OCI-LY1 (cell line): ENCODE data around the gene DGKG.

Experiments used
- H2AFZ ChIP-seq: fragments of 200-600 bp; sonication (generic), shearing (Covaris generic); 2 replicates; pipeline ENCODE4 v1.6.0; 2014; ENCODE audit warnings: antibody characterized with exemption, mild to moderate bottlenecking, low read length
- H3F3A ChIP-seq: fragments of 200-600 bp; sonication (generic), shearing (Covaris generic); 2 replicates; pipeline ENCODE4 v1.6.0; 2014; ENCODE audit warnings: mild to moderate bottlenecking, antibody characterized with exemption, low read length, moderate library complexity; ENCODE audit not compliant: insufficient read depth
- H3K27ac ChIP-seq: fragments of 200-600 bp; sonication (generic); 2 replicates; pipeline ENCODE4 v1.5.1; 2014; ENCODE audit warnings: low read length, mixed run types, mild to moderate bottlenecking, low read depth; ENCODE audit not compliant: poor library complexity, severe bottlenecking
- H3K27me3 ChIP-seq: fragments of 200-600 bp; sonication (generic); 2 replicates; pipeline ENCODE4 v1.6.0; 2014; ENCODE audit warnings: antibody characterized with exemption, mild to moderate bottlenecking, low read length, moderate library complexity; ENCODE audit not compliant: insufficient read depth
- H3K36me3 ChIP-seq: fragments of 200-600 bp; sonication (generic); 2 replicates; pipeline ENCODE4 v1.6.1; 2014; ENCODE audit warnings: mild to moderate bottlenecking, antibody characterized with exemption, low read length, moderate library complexity, mixed read lengths; ENCODE audit not compliant: insufficient read depth
- H3K4me1 ChIP-seq: fragments of 200-600 bp; sonication (generic); 2 replicates; pipeline ENCODE4 v1.5.1; 2014; ENCODE audit warnings: mild to moderate bottlenecking, low read length, moderate library complexity; ENCODE audit not compliant: insufficient read depth, severe bottlenecking
- H3K4me2 ChIP-seq: fragments of 200-600 bp; sonication (generic), shearing (Covaris generic); 2 replicates; pipeline ENCODE4 v1.6.1; 2014; ENCODE audit warnings: low read length
- H3K4me3 ChIP-seq: fragments of 200-600 bp; sonication (generic); 2 replicates; pipeline ENCODE4 v1.5.1; 2014; ENCODE audit warnings: low read length, low read depth, mild to moderate bottlenecking, mixed read lengths; ENCODE audit not compliant: poor library complexity, severe bottlenecking
- H3K79me2 ChIP-seq: fragments of 200-600 bp; shearing (Covaris generic); 2 replicates; pipeline ENCODE4 v1.6.1; 2016; ENCODE audit warnings: mixed run types, low read length, mixed read lengths; ENCODE audit not compliant: insufficient read depth
- H3K9ac ChIP-seq: fragments of 200-600 bp; sonication (generic), shearing (Covaris generic); 2 replicates; pipeline ENCODE4 v1.6.1; 2014; ENCODE audit warnings: mild to moderate bottlenecking, low read length, mixed read lengths
- H3K9me2 ChIP-seq: fragments of 200-600 bp; sonication (generic), shearing (Covaris generic); 2 replicates; pipeline ENCODE4 v1.6.1; 2014; ENCODE audit warnings: low read depth, mild to moderate bottlenecking, low read length, mixed read lengths
- H3K9me3 ChIP-seq: fragments of 200-600 bp; shearing (Covaris generic); 2 replicates; pipeline ENCODE4 v1.6.1; 2014; ENCODE audit warnings: low read length, mixed read lengths
- H4K20me1 ChIP-seq: fragments of 200-600 bp; sonication (generic), shearing (Covaris generic); 2 replicates; pipeline ENCODE4 v1.6.0; 2016; ENCODE audit warnings: mild to moderate bottlenecking, low read length; ENCODE audit not compliant: insufficient read depth
- EZH2 ChIP-seq: fragments of 200-600 bp; sonication (generic), shearing (Covaris generic); IDR thresholded peaks from 2 replicates; pipeline ENCODE4 v1.8.0; 2017; ENCODE audit warnings: borderline replicate concordance, mixed run types, mild to moderate bottlenecking, antibody characterized with exemption, low read length, moderate library complexity, mixed read lengths
- TF ChIP-seq, protein P1 (sequence below): fragments of 200-600 bp; sonication (generic), shearing (Covaris generic); IDR thresholded peaks from 2 replicates; pipeline ENCODE4 v1.5.1; 2017; ENCODE audit warnings: mild to moderate bottlenecking, antibody characterized with exemption, low read length, moderate library complexity, mixed read lengths

Gene DGKG

DNA sequence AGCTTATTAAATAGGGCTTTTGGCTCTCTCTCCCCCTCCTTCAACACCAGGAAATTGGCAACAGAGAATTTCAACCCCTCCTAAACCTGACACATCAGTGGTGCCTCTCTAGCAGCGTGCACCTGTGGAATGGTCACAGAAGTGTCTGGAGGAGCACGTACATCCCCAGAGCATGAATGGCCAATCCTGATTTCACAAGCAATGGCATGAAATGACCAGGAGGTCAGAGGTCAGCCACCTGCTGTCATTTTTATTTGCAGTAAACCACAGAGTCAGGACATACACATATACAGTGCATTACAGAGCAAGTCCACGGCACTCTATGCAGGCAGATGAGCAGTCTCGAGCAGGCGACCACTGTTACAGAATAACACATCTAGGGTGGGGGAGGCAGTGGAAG is 228.1 kb downstream of the DGKG start:
- Histone ChIP-seq H3K9me2 (no peaks in the 10 kb centered on the region), H3K9ac (no peak overlapping the region), H3K79me2 (no peaks in the 10 kb centered on the region), H3K4me1 (no peaks in the 10 kb centered on the region), H3K36me3 (no peaks in the 10 kb centered on the region), H3F3A (no peaks in the 10 kb centered on the region), H3K27me3 (no peaks in the 10 kb centered on the region), H3K4me2 (no peak overlapping the region), H3K9me3 (no peaks in the 10 kb centered on the region), H2AFZ (no peak overlapping the region), H4K20me1 (no peaks in the 10 kb centered on the region), H3K27ac (no peak overlapping the region), H3K4me3 (no peak overlapping the region)
- TF ChIP-seq EZH2, result no peak
- TF ChIP-seq, protein P1, sequence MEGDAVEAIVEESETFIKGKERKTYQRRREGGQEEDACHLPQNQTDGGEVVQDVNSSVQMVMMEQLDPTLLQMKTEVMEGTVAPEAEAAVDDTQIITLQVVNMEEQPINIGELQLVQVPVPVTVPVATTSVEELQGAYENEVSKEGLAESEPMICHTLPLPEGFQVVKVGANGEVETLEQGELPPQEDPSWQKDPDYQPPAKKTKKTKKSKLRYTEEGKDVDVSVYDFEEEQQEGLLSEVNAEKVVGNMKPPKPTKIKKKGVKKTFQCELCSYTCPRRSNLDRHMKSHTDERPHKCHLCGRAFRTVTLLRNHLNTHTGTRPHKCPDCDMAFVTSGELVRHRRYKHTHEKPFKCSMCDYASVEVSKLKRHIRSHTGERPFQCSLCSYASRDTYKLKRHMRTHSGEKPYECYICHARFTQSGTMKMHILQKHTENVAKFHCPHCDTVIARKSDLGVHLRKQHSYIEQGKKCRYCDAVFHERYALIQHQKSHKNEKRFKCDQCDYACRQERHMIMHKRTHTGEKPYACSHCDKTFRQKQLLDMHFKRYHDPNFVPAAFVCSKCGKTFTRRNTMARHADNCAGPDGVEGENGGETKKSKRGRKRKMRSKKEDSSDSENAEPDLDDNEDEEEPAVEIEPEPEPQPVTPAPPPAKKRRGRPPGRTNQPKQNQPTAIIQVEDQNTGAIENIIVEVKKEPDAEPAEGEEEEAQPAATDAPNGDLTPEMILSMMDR, result no peak

DNA sequence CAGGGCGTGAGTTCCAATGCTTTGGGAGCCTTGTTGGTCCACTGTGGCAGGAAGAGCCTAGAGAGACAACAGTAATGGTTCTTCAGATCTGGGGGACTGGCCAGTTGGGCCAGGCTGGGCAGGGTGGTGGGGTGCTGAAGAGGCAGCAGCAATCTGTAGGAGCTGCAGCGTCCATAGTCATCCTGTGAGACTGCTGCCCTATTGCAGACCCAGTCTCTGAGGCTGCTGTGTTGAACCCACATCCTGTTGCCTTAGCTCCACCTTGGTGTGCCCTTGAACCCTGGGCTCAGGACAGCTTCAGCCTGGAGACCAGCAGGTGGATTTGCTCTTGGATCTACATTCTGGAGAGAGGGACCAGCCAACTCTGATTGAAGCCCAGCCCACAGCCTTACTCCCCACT is 229.5 kb downstream of the DGKG start:
- H3K27ac ChIP-seq, result no peak overlapping the region
- H3K4me2 ChIP-seq, result no peak overlapping the region
- no peaks in the 10 kb centered on the region for H3F3A ChIP-seq
- no peaks in the 10 kb centered on the region for H3K27me3 ChIP-seq
- TF ChIP-seq, protein P1, result no peak
- TF ChIP-seq EZH2, result no peak
- H3K79me2 ChIP-seq, result no peaks in the 10 kb centered on the region
- H3K9me2 ChIP-seq, result no peaks in the 10 kb centered on the region
- no peaks in the 10 kb centered on the region for H3K4me1 ChIP-seq
- H3K36me3 ChIP-seq, result no peaks in the 10 kb centered on the region
- H3K4me3 ChIP-seq, result no peak overlapping the region
- H3K9ac ChIP-seq, result no peak overlapping the region
- H3K9me3 ChIP-seq, result no peaks in the 10 kb centered on the region
- H4K20me1 ChIP-seq, result no peaks in the 10 kb centered on the region
- no peak overlapping the region for H2AFZ ChIP-seq

DNA sequence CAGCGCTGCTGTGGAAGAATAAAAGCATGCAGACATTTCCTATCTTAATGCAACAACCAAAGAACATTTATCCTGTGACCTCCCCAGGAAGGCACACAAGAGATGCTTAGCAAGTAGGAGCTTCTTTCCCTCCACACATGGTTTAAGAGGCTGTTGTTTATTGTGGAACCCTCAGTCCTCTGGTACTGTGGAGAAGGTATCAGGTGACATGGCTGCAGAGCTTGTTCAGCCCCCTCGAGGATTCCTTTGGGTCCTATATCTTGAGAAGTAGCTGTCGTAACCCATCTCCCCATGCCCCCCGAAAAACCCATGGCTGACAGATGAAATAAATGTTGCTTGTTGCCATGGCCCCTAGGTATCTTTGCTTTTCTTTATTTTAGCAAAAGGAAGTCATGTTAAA is 232.8 kb downstream of the DGKG start:
- no peak for TF ChIP-seq EZH2
- TF ChIP-seq, protein P1, result no peak
- no peaks in the 10 kb centered on the region for H3K36me3 ChIP-seq
- no peaks in the 10 kb centered on the region for H3K4me1 ChIP-seq
- H3K4me3 ChIP-seq, result no peak overlapping the region
- H4K20me1 ChIP-seq, result no peaks in the 10 kb centered on the region
- H3K27me3 ChIP-seq, result no peaks in the 10 kb centered on the region
- H3K27ac ChIP-seq, result no peak overlapping the region
- no peaks in the 10 kb centered on the region for H3F3A ChIP-seq
- H2AFZ ChIP-seq, result no peak overlapping the region
- no peak overlapping the region for H3K4me2 ChIP-seq
- no peaks in the 10 kb centered on the region for H3K9me3 ChIP-seq
- H3K79me2 ChIP-seq, result no peaks in the 10 kb centered on the region
- no peak overlapping the region for H3K9ac ChIP-seq
- no peaks in the 10 kb centered on the region for H3K9me2 ChIP-seq
